H1 (cell line): Measurements from ENCODE around the gene DDX19B. TPM values are rescaled to one million over a fixed set of nuclear protein-coding genes. Genes with fewer than 3 reads are reported as not detected.

Experiments used
- CTCF ChIA-PET: fragments of 300-600 bp; sonication (Branson Sonifier 250); formaldehyde crosslinking; loops from one replicate; lab custom pipeline; 2021; ENCODE audit not compliant: partially characterized antibody; lab: Charles Lee
- POLR2A ChIA-PET: fragments of 300-600 bp; sonication (Branson Sonifier 250); formaldehyde crosslinking; loops from one replicate; lab custom pipeline; 2021; ENCODE audit warnings: inconsistent platforms; ENCODE audit not compliant: partially characterized antibody; lab: Charles Lee
- DNase-seq, 2 experiments: peaks; one replicate each; pipeline versions ENCODE4 v3.0.0 to v3.0.0-alpha.2; 2010 to 2022; ENCODE audit warnings: low spot score in 2 of 2, low read depth in 1 of 2, mixed read lengths in 1 of 2
- FAIRE-seq: peaks from 2 replicates; lab custom pipeline; 2011; peaks lifted over from hg19 to GRCh38; lab: Jason Lieb, UNC
- H2AFZ ChIP-seq: 2 replicates; pipeline ENCODE4 v1.8.1; 2012; ENCODE audit warnings: low read length, inconsistent platforms
- H2AK5ac ChIP-seq: 2 replicates; pipeline ENCODE4 v1.6.1; 2013; ENCODE audit warnings: low read depth, low read length
- H2BK120ac ChIP-seq: replicated peaks from 2 replicates; pipeline ENCODE3; 2013; ENCODE audit warnings: low read depth, low read length, inconsistent platforms
- H2BK12ac ChIP-seq: 2 replicates; pipeline ENCODE4 v1.6.1; 2013; ENCODE audit warnings: low read depth, low read length
- H2BK15ac ChIP-seq: 2 replicates; pipeline ENCODE4 v1.6.1; 2013; ENCODE audit warnings: low read length
- H2BK20ac ChIP-seq: 2 replicates; pipeline ENCODE4 v1.6.1; 2013; ENCODE audit warnings: low read length
- H2BK5ac ChIP-seq: 2 replicates; pipeline ENCODE4 v1.6.1; 2013; ENCODE audit warnings: low read depth, low read length
- H3K14ac ChIP-seq: 2 replicates; pipeline ENCODE4 v1.6.1; 2013; ENCODE audit warnings: inconsistent platforms; ENCODE audit not compliant: insufficient read length
- H3K18ac ChIP-seq: 2 replicates; pipeline ENCODE4 v1.6.1; 2013; ENCODE audit warnings: low read length; ENCODE audit errors: extremely low read depth
- H3K23ac ChIP-seq: 2 replicates; pipeline ENCODE4 v1.6.1; 2013; ENCODE audit warnings: inconsistent platforms; ENCODE audit not compliant: insufficient read length
- H3K23me2 ChIP-seq: 2 replicates; pipeline ENCODE4 v1.6.1; 2013; ENCODE audit warnings: low read depth, low read length
- H3K27ac ChIP-seq: 2 replicates; pipeline ENCODE4 v1.6.1; 2011; ENCODE audit warnings: low read depth, low read length, inconsistent platforms
- H3K27me3 ChIP-seq, 4 experiments: replicated peaks in 1 of 4; 1 replicate in 1 of 4; 2 replicates in 3 of 4; pipeline versions ENCODE4 v1.6.1 to v1.8.1; 2011 to 2013; ENCODE audit warnings: low read length in 3 of 4, mild to moderate bottlenecking in 3 of 4, inconsistent platforms in 2 of 4, mixed read lengths in 2 of 4, moderate library complexity in 1 of 4; ENCODE audit not compliant: control insufficient read depth in 3 of 4, insufficient read depth in 3 of 4; ENCODE audit errors: extremely low read depth in 1 of 4
- H3K36me3 ChIP-seq, 4 experiments: 2 replicates each; pipeline versions ENCODE4 v1.6.1 to v1.8.1; 2011 to 2013; ENCODE audit warnings: mild to moderate bottlenecking in 4 of 4, low read length in 3 of 4, moderate library complexity in 2 of 4, control low read depth in 1 of 4, inconsistent platforms in 1 of 4; ENCODE audit not compliant: insufficient read depth in 4 of 4, control insufficient read depth in 2 of 4
- H3K4ac ChIP-seq: replicated peaks from 2 replicates; pipeline ENCODE3; 2013; ENCODE audit warnings: low read length, low read depth, mixed read lengths, inconsistent platforms; ENCODE audit not compliant: insufficient read length
- H3K4me1 ChIP-seq, 4 experiments: replicated peaks in 1 of 4; 1 replicate in 1 of 4; 2 replicates in 3 of 4; pipeline versions ENCODE4 v1.6.1 to v1.8.1; 2011 to 2013; ENCODE audit warnings: low read length in 3 of 4, inconsistent platforms in 2 of 4, mixed read lengths in 1 of 4; ENCODE audit not compliant: insufficient read depth in 4 of 4, control insufficient read depth in 3 of 4
- H3K4me2 ChIP-seq, 2 experiments: 2 replicates each; pipeline versions ENCODE4 v1.6.1 to v1.8.1; 2011 to 2013; ENCODE audit warnings: low read depth in 2 of 2, low read length in 2 of 2, control low read depth in 1 of 2, inconsistent platforms in 1 of 2, mild to moderate bottlenecking in 1 of 2; ENCODE audit not compliant: insufficient read depth in 1 of 2
- H3K4me3 ChIP-seq, 4 experiments: fragments of 200-600, 300-600 bp in 1 of 4; sonication (generic), shearing (Covaris generic), sonication (Bioruptor Twin) in 1 of 4; 2 replicates each; pipeline versions ENCODE4 v1.5.1 to v1.8.1; 2011 to 2016; ENCODE audit warnings: low read length in 4 of 4, low read depth in 3 of 4, control low read depth in 2 of 4, inconsistent platforms in 2 of 4, mild to moderate bottlenecking in 2 of 4, mixed read lengths in 1 of 4, moderate library complexity in 1 of 4; ENCODE audit not compliant: insufficient read depth in 2 of 4; ENCODE audit errors: extremely low read depth in 1 of 4
- H3K56ac ChIP-seq: replicated peaks from 2 replicates; pipeline ENCODE3; 2013; ENCODE audit warnings: low read depth, mild to moderate bottlenecking, mixed read lengths, low read length, inconsistent platforms; ENCODE audit not compliant: insufficient read length
- H3K79me1 ChIP-seq: 2 replicates; pipeline ENCODE4 v1.6.1; 2013; ENCODE audit warnings: low read depth, low read length, control low read depth
- H3K79me2 ChIP-seq, 2 experiments: 2 replicates each; pipeline versions ENCODE4 v1.6.1 to v1.8.1; 2012 to 2013; ENCODE audit warnings: low read length in 2 of 2, mild to moderate bottlenecking in 2 of 2, inconsistent platforms in 1 of 2; ENCODE audit not compliant: insufficient read depth in 2 of 2, control insufficient read depth in 1 of 2
- H3K9ac ChIP-seq, 4 experiments: replicated peaks in 1 of 4; 1 replicate in 1 of 4; 2 replicates in 3 of 4; pipeline versions ENCODE4 v1.6.1 to v1.8.1; 2011 to 2013; ENCODE audit warnings: low read depth in 3 of 4, low read length in 3 of 4, control low read depth in 2 of 4, mild to moderate bottlenecking in 2 of 4, moderate library complexity in 2 of 4, inconsistent platforms in 1 of 4; ENCODE audit errors: extremely low read depth in 1 of 4
- H3K9me3 ChIP-seq, 2 experiments: 2 replicates each; pipeline versions ENCODE4 v1.6.1 to v1.8.1; 2012 to 2013; ENCODE audit warnings: mild to moderate bottlenecking in 2 of 2, moderate library complexity in 2 of 2, control low read depth in 1 of 2, inconsistent platforms in 1 of 2, low read depth in 1 of 2, low read length in 1 of 2, mixed read lengths in 1 of 2; ENCODE audit not compliant: insufficient read depth in 2 of 2
- H4K20me1 ChIP-seq, 2 experiments: replicated peaks in 1 of 2; 2 replicates each; pipeline versions ENCODE3 to v1.8.1; 2011 to 2013; ENCODE audit warnings: inconsistent platforms in 2 of 2, low read length in 2 of 2, mild to moderate bottlenecking in 1 of 2; ENCODE audit not compliant: insufficient read depth in 2 of 2, control insufficient read depth in 1 of 2
- H4K5ac ChIP-seq: 2 replicates; pipeline ENCODE4 v1.6.1; 2013; ENCODE audit warnings: low read length, low read depth, mixed read lengths, inconsistent platforms; ENCODE audit not compliant: insufficient read length
- H4K8ac ChIP-seq: 2 replicates; pipeline ENCODE4 v1.8.0; 2013; ENCODE audit warnings: mild to moderate bottlenecking, moderate library complexity, low read length, inconsistent platforms; ENCODE audit not compliant: insufficient read depth; ENCODE audit errors: extremely low read depth
- H4K91ac ChIP-seq: replicated peaks from 2 replicates; pipeline ENCODE3; 2013; ENCODE audit warnings: low read length, mixed read lengths, inconsistent platforms; ENCODE audit not compliant: insufficient read length
- KDM5A ChIP-seq: fragments of 200-600 bp; IDR thresholded peaks from 2 replicates; pipeline ENCODE4 v1.7.1; 2012; ENCODE audit warnings: mild to moderate bottlenecking, low read length, inconsistent platforms, mixed read lengths
- TAF1 ChIP-seq: IDR thresholded peaks from 2 replicates; pipeline ENCODE4 v1.6.1; 2011; ENCODE audit warnings: mild to moderate bottlenecking, low read depth, low read length
- TBP ChIP-seq: IDR thresholded peaks from 2 replicates; pipeline ENCODE4 v1.6.1; 2011; ENCODE audit warnings: low read depth, low read length, improper control_type of control experiment
- WGBS, 2 experiments: shearing (Covaris generic) in 1 of 2; methylation state at CpG; one replicate each; pipeline versions ENCODE4 v1.1.6 to v1.1.7; 2013 to 2015; ENCODE audit warnings: low lambda C conversion rate in 2 of 2, mixed read lengths in 2 of 2, inconsistent platforms in 1 of 2, low coverage in 1 of 2, missing lambda C conversion rate in 1 of 2; ENCODE audit not compliant: insufficient replicate concordance in 2 of 2, insufficient coverage in 1 of 2, insufficient read length in 1 of 2; ENCODE audit errors: extremely low coverage in 1 of 2, missing lambda C conversion rate in 1 of 2; 5-methylcytosine and 5-hydroxymethylcytosine counted together
- long read RNA-seq, 2 experiments: library from RNA in 1 of 2; library from capped mRNA in 1 of 2; stranded (forward); transcript quantifications; one replicate each; pipeline ENCODE4 v2.0.0, GENCODE V29; 2021; ENCODE audit warnings: inconsistent platforms in 1 of 2
- polyA minus RNA-seq, 3 experiments: library from RNA; depleted of rRNA, polyadenylated mRNA; stranded (reverse); fragments of >200 nt; gene quantifications; 1 replicate in 2 of 3; 2 replicates in 1 of 3; pipeline ENCODE4 v1.2.3, GENCODE V29; 2011
- polyA plus RNA-seq, 7 experiments: library from polyadenylated mRNA; depleted of rRNA in 3 of 7; stranded (reverse) in 5 of 7; unstranded in 2 of 7; fragments of >200 nt in 5 of 7; fragments of 200-250 nt in 2 of 7; gene quantifications; 1 replicate in 5 of 7; 2 replicates in 1 of 7; 4 replicates in 1 of 7; pipeline versions ENCODE4 v1.2.1 to v1.2.3, GENCODE V29; 2011 to 2013; ENCODE audit warnings: missing spikeins in 2 of 7, mixed read lengths in 2 of 7
- total RNA-seq: library from RNA; stranded (reverse); fragmentation: NEBNext Ultra II Directional; extraction: Animal tissue kit (Norgen Biotek cat#: 25700); gene quantifications from 2 replicates; pipeline ENCODE4 v1.2.1, GENCODE V29; 2021
- TF ChIP-seq, protein P1 (sequence below): IDR thresholded peaks from 2 replicates; pipeline ENCODE4 v1.6.1; 2012; ENCODE audit warnings: low read length, inconsistent platforms

DDX19B gene
- total RNA-seq (42.7 and 46.6 TPM in 2 replicates), polyA plus RNA-seq (2011; rRNA removed) (36.5 and 40.5 TPM in 2 replicates), polyA minus RNA-seq (2011; rRNA and poly(A)+ RNA removed) (23.3 and 29.1 TPM in 2 replicates)
- 39.7 TPM for polyA plus RNA-seq (2011; cell fraction: cytosol; rRNA removed)
- polyA plus RNA-seq (2011; cell fraction: nucleus; rRNA removed): 42.3 TPM
- 39.9 to 49.7 TPM (median 47.9 TPM) in 4 replicates for polyA plus RNA-seq (2012, experiment 1 of 2)
- 23.1 TPM for polyA plus RNA-seq (2012, experiment 2 of 2)
- 34.6 TPM for polyA plus RNA-seq (2013, experiment 1 of 2)
- 34.9 TPM for polyA plus RNA-seq (2013, experiment 2 of 2)
- 14.5 TPM for polyA minus RNA-seq (2011; cell fraction: cytosol; rRNA and poly(A)+ RNA removed)
- 17.2 TPM for polyA minus RNA-seq (2011; cell fraction: nucleus; rRNA and poly(A)+ RNA removed)
- long read RNA-seq, experiment 1, transcript DDX19B-201 (12 exons, 3,386 nt): major isoform, 8 of 29 reads
- long read RNA-seq, experiment 1, partial matches to known transcripts: 17 of 29 reads
- long read RNA-seq, experiment 1, other reads (novel, unspliced or antisense): 3 of 29 reads
- long read RNA-seq, experiment 2, transcript DDX19B-201 (12 exons, 3,386 nt): major isoform, 25 of 34 reads
- long read RNA-seq, experiment 2, partial matches to known transcripts: 1 of 34 reads
- long read RNA-seq, experiment 2, other reads (novel, unspliced or antisense): 3 of 34 reads

- Histone ChIP-seq H3K4me3 (peak within 1 kb of the TSS; percentile 89 to 98 (median 98)), H3K4ac (peak within 1 kb of the TSS; percentile 63), H4K20me1 (no peaks in the 10 kb centered on the region), H3K23ac (no peak within 1 kb of the TSS), H3K14ac (peak within 1 kb of the TSS; percentile 53), H2BK120ac (peak within 1 kb of the TSS; percentile 3), H2BK20ac (no peak within 1 kb of the TSS), H3K79me1 (peaks cover 3% of the 10 kb centered on the region; the same call in 1 of the 2 replicates), H2BK12ac (peak within 1 kb of the TSS; percentile 82; the same call in 1 of the 2 replicates), H4K5ac (peak within 1 kb of the TSS; percentile 93), H2AK5ac (no peak within 1 kb of the TSS), H3K27me3 (no peaks in the 10 kb centered on the region), H3K36me3 (no peaks in the 10 kb centered on the region; a peak in 1 of 8 replicates), H2BK15ac (no peak within 1 kb of the TSS), H3K4me2 (peak within 1 kb of the TSS; percentile 73 to 87), H3K9ac (peak within 1 kb of the TSS; percentile 93 to 98 (median 98)), H4K91ac (peak within 1 kb of the TSS; percentile 36), H3K4me1 (peaks cover 0 to 3% (median 1%) of the 10 kb centered on the region in 4 experiments; a peak in 3 of 7 replicates), H4K8ac (peak within 1 kb of the TSS; percentile 99), H2BK5ac (peak within 1 kb of the TSS; percentile 96), H3K18ac (peak within 1 kb of the TSS; percentile 98), H3K56ac (peak within 1 kb of the TSS; percentile 35), H3K23me2 (peaks cover 3% of the 10 kb centered on the region; the same call in 1 of the 2 replicates), H2AFZ (peak within 1 kb of the TSS; percentile 84), H3K27ac (peak within 1 kb of the TSS; percentile 93), H3K79me2 (peaks cover 5 to 41% of the 10 kb centered on the region in 2 experiments), H3K9me3 (no peaks in the 10 kb centered on the region; a peak in 1 of 4 replicates)
- POLR2A ChIA-PET: interaction anchor here (0.5 to 3.9 kb wide), 25 partner anchors 8 to 335 kb away, joined by 3 to 49 read pairs (median 5); partner anchors contain the start of genes AARS1, DDX19A and EXOSC6
- DNase-seq (peak in 1 of 2 experiments; percentile 84), FAIRE-seq (no peak)
- CTCF ChIA-PET: interaction anchor here (0.6 to 3.1 kb wide), 8 partner anchors 10 to 659 kb away, joined by 3 to 13 read pairs (median 4); partner anchors contain the start of genes AARS1 and EXOSC6
- WGBS, 2 experiments: 5% methylated on average over 37 of the region's 37 CpGs; no CpG with 5 or more reads in 1 of the 2 experiments
- TF ChIP-seq TBP: peak; percentile 66; the same call in 1 of the 2 replicates
- peak; percentile 88 for TF ChIP-seq TAF1
- TF ChIP-seq KDM5A: peak; percentile 68
- TF ChIP-seq, protein P1, sequence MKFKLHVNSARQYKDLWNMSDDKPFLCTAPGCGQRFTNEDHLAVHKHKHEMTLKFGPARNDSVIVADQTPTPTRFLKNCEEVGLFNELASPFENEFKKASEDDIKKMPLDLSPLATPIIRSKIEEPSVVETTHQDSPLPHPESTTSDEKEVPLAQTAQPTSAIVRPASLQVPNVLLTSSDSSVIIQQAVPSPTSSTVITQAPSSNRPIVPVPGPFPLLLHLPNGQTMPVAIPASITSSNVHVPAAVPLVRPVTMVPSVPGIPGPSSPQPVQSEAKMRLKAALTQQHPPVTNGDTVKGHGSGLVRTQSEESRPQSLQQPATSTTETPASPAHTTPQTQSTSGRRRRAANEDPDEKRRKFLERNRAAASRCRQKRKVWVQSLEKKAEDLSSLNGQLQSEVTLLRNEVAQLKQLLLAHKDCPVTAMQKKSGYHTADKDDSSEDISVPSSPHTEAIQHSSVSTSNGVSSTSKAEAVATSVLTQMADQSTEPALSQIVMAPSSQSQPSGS: no peak; the same call in 1 of the 2 replicates
These were observed at the start of gene DDX19B for GRCh38 chr16:70298988-70299938. TSS of gene DDX19B (plus strand) at chr16:70299186. CDS start at chr16:70299298, 112 bp downstream.
